ENCODE measurements around the gene PANK4. TPM values are rescaled to one million over a fixed set of nuclear protein-coding genes. Genes with fewer than 3 reads are reported as not detected.

The PANK4 gene
- total RNA-seq, 1 experiment from 2014 or later = 27.0 TPM

DNA sequence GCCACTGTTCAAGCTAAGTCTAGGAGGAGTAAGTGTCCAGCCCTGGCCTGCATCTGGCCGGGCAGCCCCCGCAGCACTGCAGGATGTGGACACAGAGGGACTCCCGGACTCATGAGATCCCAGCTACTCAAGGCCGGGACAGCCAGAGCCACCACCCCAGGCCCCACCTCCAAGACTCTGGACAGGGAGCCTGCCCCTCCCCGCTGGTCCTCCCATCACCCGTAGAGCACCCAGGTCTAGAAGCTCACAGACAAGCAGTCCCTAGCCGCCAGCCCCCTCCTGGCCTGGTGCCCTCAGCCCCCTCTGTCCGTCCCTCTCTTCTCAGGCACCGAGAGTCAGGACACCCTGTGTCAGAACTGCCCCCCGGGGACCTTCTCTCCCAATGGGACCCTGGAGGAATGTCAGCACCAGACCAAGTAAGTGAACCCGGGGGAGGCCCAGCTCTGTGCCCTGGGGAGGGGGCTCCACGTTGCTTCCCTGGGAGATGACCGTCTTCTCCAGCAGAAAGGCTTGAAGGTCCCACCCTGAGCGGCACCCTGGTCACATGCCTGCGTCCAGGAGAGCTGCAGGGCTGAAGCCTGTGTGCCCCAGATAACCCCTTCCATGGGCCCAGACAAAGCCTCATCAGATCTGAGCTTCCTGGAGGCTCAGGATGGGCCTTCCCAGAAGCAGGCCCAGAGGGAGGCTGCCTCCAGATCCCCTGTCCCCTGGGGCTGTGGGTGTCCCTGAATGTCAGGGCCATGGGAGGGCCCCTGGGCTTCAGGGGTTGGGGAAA is 34.1 kb upstream of the PANK4 start:
- intact Hi-C loops (cut with micrococcal nuclease; ENCODE audit: unreplicated experiment) = no loop called here
- H3K36me3 Mint-ChIP-seq (ENCODE audit: insufficient read depth, unreplicated experiment) = no peaks in the 10 kb centered on the region
- BruUV-seq (replicated peaks) = no TSS peak
- ChIA-PET CTCF (interaction anchor here (1.6 kb wide), 1 partner anchor 13 kb away, joined by 3 read pairs; no protein-coding TSS in a partner anchor), POLR2A (no interaction called here)
- H3K27ac Mint-ChIP-seq (ENCODE audit: unreplicated experiment) = no peak overlapping the region
- Histone ChIP-seq H3K4me3 (ENCODE audit: low read depth, low read length) (no peak overlapping the region), H3K4me1 (no peaks in the 10 kb centered on the region), H3K36me3 (ENCODE audit: control insufficient read depth, insufficient read depth, low read length) (no peaks in the 10 kb centered on the region), H3K9me3 (no peaks in the 10 kb centered on the region), H3K27me3 (replicated peaks; ENCODE audit: control insufficient read depth, insufficient read depth, low read length) (no peaks in the 10 kb centered on the region)
- no peaks in the 10 kb centered on the region for H3K4me1 Mint-ChIP-seq (ENCODE audit: low read depth, unreplicated experiment)
- no peaks in the 10 kb centered on the region for H3K9me3 Mint-ChIP-seq (ENCODE audit: unreplicated experiment)
- H3K4me3 Mint-ChIP-seq (ENCODE audit: unreplicated experiment) = no peak overlapping the region
- DNase-seq = no peak
- TF ChIP-seq CTCF (IDR thresholded peaks at IDR 0.05; ENCODE audit: insufficient read depth in 1 of 2, low read depth in 1 of 2, low read length in 1 of 2, severe bottlenecking in 1 of 2, unreplicated experiment in 1 of 2) = no peak
- peaks cover 2% of the 10 kb centered on the region for H3K27me3 Mint-ChIP-seq (ENCODE audit: insufficient read depth, unreplicated experiment)

DNA sequence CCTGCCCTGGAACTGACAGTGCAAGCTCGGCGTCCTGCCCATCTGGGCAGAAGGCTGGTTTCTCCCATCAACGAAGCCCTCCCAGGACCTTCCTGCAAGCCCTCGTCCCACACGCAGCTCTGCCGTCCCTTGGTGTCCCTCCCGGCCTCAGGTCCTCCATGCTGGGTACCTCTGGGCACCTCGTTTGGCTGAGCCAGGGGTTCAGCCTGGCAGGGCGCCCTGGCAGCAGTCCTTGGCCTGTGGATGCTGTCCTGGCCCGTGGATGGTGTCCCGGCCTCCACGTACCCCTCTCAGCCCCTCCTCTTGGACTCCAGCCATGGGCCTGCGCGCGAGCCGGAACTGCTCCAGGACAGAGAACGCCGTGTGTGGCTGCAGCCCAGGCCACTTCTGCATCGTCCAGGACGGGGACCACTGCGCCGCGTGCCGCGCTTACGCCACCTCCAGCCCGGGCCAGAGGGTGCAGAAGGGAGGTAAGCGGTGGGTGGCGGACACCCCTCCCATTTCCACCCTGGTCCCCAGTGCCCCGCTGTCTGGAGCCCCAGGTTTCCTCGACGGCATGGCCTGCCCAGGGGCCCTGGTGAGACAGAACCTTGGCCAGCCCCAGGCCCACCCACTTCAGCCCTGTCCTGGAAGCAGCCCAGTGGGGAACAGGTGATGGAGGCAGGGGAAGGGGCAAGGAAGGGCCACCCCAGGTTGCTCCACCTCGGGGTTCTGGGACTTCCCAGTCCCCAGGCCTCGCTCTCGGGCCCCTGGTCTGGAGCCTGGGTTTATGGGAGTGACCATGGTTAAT is 33.3 kb upstream of the PANK4 start:
- H3K4me1 Mint-ChIP-seq (ENCODE audit: low read depth, unreplicated experiment) = no peaks in the 10 kb centered on the region
- H3K27me3 ChIP-seq (replicated peaks; ENCODE audit: control insufficient read depth, insufficient read depth, low read length) = no peaks in the 10 kb centered on the region
- POLR2A ChIA-PET = no interaction called here
- no TSS peak for BruUV-seq (replicated peaks)
- CTCF ChIA-PET = no interaction called here
- H3K9me3 ChIP-seq = no peaks in the 10 kb centered on the region
- H3K27ac Mint-ChIP-seq (ENCODE audit: unreplicated experiment) = no peak overlapping the region
- H3K36me3 ChIP-seq (ENCODE audit: control insufficient read depth, insufficient read depth, low read length) = no peaks in the 10 kb centered on the region
- DNase-seq = no peak
- no peak for TF ChIP-seq CTCF (IDR thresholded peaks at IDR 0.05; ENCODE audit: insufficient read depth in 1 of 2, low read depth in 1 of 2, low read length in 1 of 2, severe bottlenecking in 1 of 2, unreplicated experiment in 1 of 2)
- intact Hi-C loops (cut with micrococcal nuclease; ENCODE audit: unreplicated experiment) = no loop called here
- no peak overlapping the region for H3K4me3 ChIP-seq (ENCODE audit: low read depth, low read length)
- H3K36me3 Mint-ChIP-seq (ENCODE audit: insufficient read depth, unreplicated experiment) = no peaks in the 10 kb centered on the region
- peaks cover 2% of the 10 kb centered on the region for H3K27me3 Mint-ChIP-seq (ENCODE audit: insufficient read depth, unreplicated experiment)
- H3K9me3 Mint-ChIP-seq (ENCODE audit: unreplicated experiment) = no peaks in the 10 kb centered on the region
- H3K4me1 ChIP-seq = no peaks in the 10 kb centered on the region
- H3K4me3 Mint-ChIP-seq (ENCODE audit: unreplicated experiment) = no peak overlapping the region

- Histone ChIP-seq H3K4me3 (ENCODE audit: low read depth, low read length) (no peak overlapping the region), H3K9me3 (no peaks in the 10 kb centered on the region), H3K36me3 (ENCODE audit: control insufficient read depth, insufficient read depth, low read length) (no peaks in the 10 kb centered on the region), H3K27me3 (replicated peaks; ENCODE audit: control insufficient read depth, insufficient read depth, low read length) (no peaks in the 10 kb centered on the region), H3K4me1 (no peaks in the 10 kb centered on the region)
- Mint-ChIP-seq H3K4me1 (ENCODE audit: low read depth, unreplicated experiment) (no peaks in the 10 kb centered on the region), H3K27me3 (ENCODE audit: insufficient read depth, unreplicated experiment) (peaks cover 2% of the 10 kb centered on the region), H3K36me3 (ENCODE audit: insufficient read depth, unreplicated experiment) (no peaks in the 10 kb centered on the region), H3K27ac (ENCODE audit: unreplicated experiment) (no peak overlapping the region), H3K4me3 (ENCODE audit: unreplicated experiment) (no peak overlapping the region), H3K9me3 (ENCODE audit: unreplicated experiment) (no peaks in the 10 kb centered on the region)
- intact Hi-C loops (cut with micrococcal nuclease; ENCODE audit: unreplicated experiment) = no loop called here
- no peak for DNase-seq
- BruUV-seq (replicated peaks) = no TSS peak
- POLR2A ChIA-PET = no interaction called here
- no peak for TF ChIP-seq CTCF (IDR thresholded peaks at IDR 0.05; ENCODE audit: insufficient read depth in 1 of 2, low read depth in 1 of 2, low read length in 1 of 2, severe bottlenecking in 1 of 2, unreplicated experiment in 1 of 2)
- CTCF ChIA-PET = no interaction called here
These were observed 32.5 kb upstream of the PANK4 start for GRCh38 chr1:2558861-2559260.
